GM12891 (cell line): ENCODE data around the gene IQSEC2.

Source experiments
- PAX5 ChIP-seq: IDR thresholded peaks from 2 replicates; pipeline ENCODE4 v1.6.1; 2011; ENCODE audit warnings: low read length, moderate library complexity, mild to moderate bottlenecking; ENCODE audit not compliant: insufficient read depth, severe bottlenecking
- POLR2A ChIP-seq: IDR thresholded peaks from 2 replicates; pipeline ENCODE4 v1.6.1; 2011; ENCODE audit warnings: low read depth, low read length, control low read depth
- POLR2AphosphoS5 ChIP-seq: IDR thresholded peaks from 2 replicates; pipeline ENCODE4 v1.6.1; 2011; ENCODE audit warnings: low read depth, low read length, control low read depth
- SPI1 ChIP-seq: IDR thresholded peaks from 2 replicates; pipeline ENCODE4 v1.6.1; 2011; ENCODE audit warnings: low read depth, low read length, control low read depth
- TAF1 ChIP-seq: IDR thresholded peaks from 2 replicates; pipeline ENCODE4 v1.6.1; 2011; ENCODE audit warnings: low read depth, low read length, control low read depth

GRCh38 chrX:53300157-53300556 is 18.8 kb upstream of the IQSEC2 start:
- TF ChIP-seq POLR2AphosphoS5 (no peak), POLR2A (no peak), SPI1 (no peak), TAF1 (no peak), PAX5 (no peak)
